Esophagus mucosa (tissue), 1 donor: Measurements from ENCODE around the gene PCDHGC4. TPM values are rescaled to one million over a fixed set of nuclear protein-coding genes. Genes with fewer than 3 reads are reported as not detected.

Experiments used
- ATAC-seq: fragments of 200-7000 bp; cut with Tn5 transposase; one replicate; pipeline ENCODE4 v1.9.1; 2020
- total RNA-seq: library from RNA; stranded (reverse); gene quantifications from one replicate; pipeline ENCODE4 v1.2.4, GENCODE V29; 2023
- donor health status: DM: yes; HTN: yes; CAD: no.

PCDHGC4 gene
- total RNA-seq, 1 donor from 2014 or later = 1.1 TPM

- ATAC-seq = no peak
These were observed 47.9 kb downstream of the PCDHGC4 start for GRCh38 chr5:141532726-141533125.

- no peak for ATAC-seq
These were observed 49.1 kb downstream of the PCDHGC4 start for GRCh38 chr5:141533897-141534296.

- ATAC-seq = no peak
These were observed 49.8 kb downstream of the PCDHGC4 start for GRCh38 chr5:141534492-141535213.

Other genes starting within 250 kb of the PCDHGC4 start
- 0.44 TPM for gene PCDHB15, start 239.6 kb upstream of the PCDHGC4 start, total RNA-seq
- 0.24 TPM for gene SLC25A2, start 181.0 kb upstream of the PCDHGC4 start, total RNA-seq
- gene TAF7, start 164.2 kb upstream of the PCDHGC4 start, total RNA-seq = 35.1 TPM
- gene PCDHGA1, start 154.5 kb upstream of the PCDHGC4 start, total RNA-seq = 0.40 TPM
- gene PCDHGA2, start 146.3 kb upstream of the PCDHGC4 start, total RNA-seq = 0.68 TPM
- gene PCDHGA3, start 141.2 kb upstream of the PCDHGC4 start, total RNA-seq = 0.76 TPM
- 0.92 TPM for gene PCDHGB1, start 134.9 kb upstream of the PCDHGC4 start, total RNA-seq
- 0.48 TPM for gene PCDHGA4, start 130.0 kb upstream of the PCDHGC4 start, total RNA-seq
- 1.2 TPM for gene PCDHGB2, start 125.0 kb upstream of the PCDHGC4 start, total RNA-seq
- 0.72 TPM for gene PCDHGA5, start 120.9 kb upstream of the PCDHGC4 start, total RNA-seq
- gene PCDHGB3, start 114.8 kb upstream of the PCDHGC4 start, total RNA-seq = 0.76 TPM
- gene PCDHGA6, start 111.1 kb upstream of the PCDHGC4 start, total RNA-seq = 1.2 TPM
- gene PCDHGA7, start 102.3 kb upstream of the PCDHGC4 start, total RNA-seq = 1.6 TPM
- gene PCDHGB4, start 97.3 kb upstream of the PCDHGC4 start, total RNA-seq = 2.8 TPM
- gene PCDHGA8, start 92.4 kb upstream of the PCDHGC4 start, total RNA-seq = 0.64 TPM
- 5.8 TPM for gene PCDHGB5, start 87.1 kb upstream of the PCDHGC4 start, total RNA-seq
- 3.1 TPM for gene PCDHGA9, start 82.3 kb upstream of the PCDHGC4 start, total RNA-seq
- gene PCDHGB6, start 77.0 kb upstream of the PCDHGC4 start, total RNA-seq = 3.0 TPM
- gene PCDHGA10, start 72.0 kb upstream of the PCDHGC4 start, total RNA-seq = 5.3 TPM
- gene PCDHGB7, start 67.4 kb upstream of the PCDHGC4 start, total RNA-seq = 3.3 TPM
- gene PCDHGA11, start 64.0 kb upstream of the PCDHGC4 start, total RNA-seq = 1.9 TPM
- 1.5 TPM for gene PCDHGA12, start 54.5 kb upstream of the PCDHGC4 start, total RNA-seq
- gene PCDHGC3, start 9.1 kb upstream of the PCDHGC4 start, total RNA-seq = 38.8 TPM
- 1.0 TPM for gene PCDHGC5, start 4.1 kb downstream of the PCDHGC4 start, total RNA-seq
- gene DIAPH1, start 134.0 kb downstream of the PCDHGC4 start, total RNA-seq = 108 TPM
- 48.2 TPM for gene HDAC3, start 151.8 kb downstream of the PCDHGC4 start, total RNA-seq
- 4.5 TPM for gene RELL2, start 152.0 kb downstream of the PCDHGC4 start, total RNA-seq
- gene FCHSD1, start 166.4 kb downstream of the PCDHGC4 start, total RNA-seq = 5.8 TPM
- gene ARAP3, start 197.2 kb downstream of the PCDHGC4 start, total RNA-seq = 3.3 TPM